Neural cell (in vitro differentiated cells): ENCODE results near the gene SH3PXD2B. TPM values are rescaled to one million over a fixed set of nuclear protein-coding genes. Genes with fewer than 3 reads are reported as not detected.

ENCODE experiments used
- H2AFZ ChIP-seq: fragments of 200-600, 300-800 bp; sonication (generic), shearing (Covaris generic); 2 replicates; pipeline ENCODE4 v1.6.0; 2014; ENCODE audit warnings: low read depth, mild to moderate bottlenecking, antibody characterized with exemption, low read length, moderate library complexity
- H3F3A ChIP-seq: fragments of 200-600 bp; shearing (Covaris generic); 2 replicates; pipeline ENCODE4 v1.6.1; 2016; ENCODE audit warnings: mild to moderate bottlenecking, moderate library complexity, mixed read lengths, antibody characterized with exemption, low read length; ENCODE audit not compliant: insufficient read depth, poor library complexity, severe bottlenecking
- H3K27ac ChIP-seq: fragments of 200-600, 300-800 bp; sonication (generic), shearing (Covaris generic); 2 replicates; pipeline ENCODE4 v1.5.1; 2014; ENCODE audit warnings: mild to moderate bottlenecking, low read length, moderate library complexity
- H3K27me3 ChIP-seq: fragments of 300-800, 200-600 bp; sonication (generic), shearing (Covaris generic); 2 replicates; pipeline ENCODE4 v1.6.0; 2014; ENCODE audit warnings: mild to moderate bottlenecking, low read depth, low read length, moderate library complexity; ENCODE audit not compliant: insufficient read depth
- H3K36me3 ChIP-seq: fragments of 300-800, 200-600 bp; sonication (generic), shearing (Covaris generic); 2 replicates; pipeline ENCODE4 v1.5.1; 2014; ENCODE audit warnings: mild to moderate bottlenecking, antibody characterized with exemption, low read length, moderate library complexity; ENCODE audit not compliant: insufficient read depth
- H3K4me2 ChIP-seq: fragments of 300-800, 200-600 bp; sonication (generic), shearing (Covaris generic); 2 replicates; pipeline ENCODE4 v1.6.0; 2014; ENCODE audit warnings: mild to moderate bottlenecking, low read length
- H3K4me3 ChIP-seq: fragments of 300-800, 200-600 bp; sonication (generic), shearing (Covaris generic); 2 replicates; pipeline ENCODE4 v1.5.1; 2014; ENCODE audit warnings: mild to moderate bottlenecking, low read length, moderate library complexity
- H3K79me2 ChIP-seq: fragments of 200-600 bp; shearing (Covaris generic); replicated peaks from 2 replicates; pipeline ENCODE4 v1.6.0; 2014; ENCODE audit warnings: mild to moderate bottlenecking, low read length, moderate library complexity; ENCODE audit not compliant: insufficient read depth
- H3K9ac ChIP-seq: fragments of 300-800, 200-600 bp; sonication (generic), shearing (Covaris generic); 2 replicates; pipeline ENCODE4 v1.6.1; 2016; ENCODE audit warnings: mild to moderate bottlenecking, low read length, mixed read lengths
- H3K9me2 ChIP-seq: fragments of 200-600 bp; shearing (Covaris generic); 2 replicates; pipeline ENCODE4 v1.6.1; 2016; ENCODE audit warnings: mild to moderate bottlenecking, low read length, mixed read lengths; ENCODE audit not compliant: insufficient read depth
- H3K9me3 ChIP-seq: fragments of 200-600, 300-800 bp; sonication (generic), shearing (Covaris generic); 2 replicates; pipeline ENCODE4 v1.6.1; 2016; ENCODE audit warnings: mild to moderate bottlenecking, mixed run types, low read length, moderate library complexity, mixed read lengths
- H4K20me1 ChIP-seq: fragments of 200-600 bp; shearing (Covaris generic); 2 replicates; pipeline ENCODE4 v1.6.1; 2016; ENCODE audit warnings: mild to moderate bottlenecking, mixed run types; ENCODE audit not compliant: insufficient read depth
- EP300 ChIP-seq: fragments of 450-650 bp; conservative IDR thresholded peaks from 2 replicates; pipeline ENCODE4 v1.6.1; 2014; ENCODE audit warnings: antibody characterized with exemption, mild to moderate bottlenecking, moderate library complexity; ENCODE audit not compliant: poor library complexity, severe bottlenecking
- EZH2 ChIP-seq: fragments of 200-600, 300-800 bp; shearing (Covaris generic), sonication (generic); IDR thresholded peaks from 2 replicates; pipeline ENCODE4 v1.6.1; 2014; ENCODE audit warnings: antibody characterized with exemption, low read length, borderline replicate concordance, mild to moderate bottlenecking; ENCODE audit not compliant: insufficient read depth, poor library complexity, severe bottlenecking
- MXI1 ChIP-seq: fragments of 450-650 bp; conservative IDR thresholded peaks from 2 replicates; pipeline ENCODE4 v1.6.1; 2014; ENCODE audit warnings: antibody characterized with exemption, mild to moderate bottlenecking; ENCODE audit not compliant: poor library complexity, severe bottlenecking
- POLR2AphosphoS5 ChIP-seq: IDR thresholded peaks from 2 replicates; pipeline ENCODE4 v1.6.1; 2012
- RAD21 ChIP-seq: fragments of 450-650 bp; conservative IDR thresholded peaks from 2 replicates; pipeline ENCODE4 v1.6.1; 2014; ENCODE audit warnings: antibody characterized with exemption, mild to moderate bottlenecking, moderate library complexity
- SMC3 ChIP-seq: fragments of 450-650 bp; conservative IDR thresholded peaks from 2 replicates; pipeline ENCODE4 v1.6.1; 2014; ENCODE audit warnings: antibody characterized with exemption, mild to moderate bottlenecking, moderate library complexity; ENCODE audit not compliant: poor library complexity
- TAF1 ChIP-seq: IDR thresholded peaks from 2 replicates; pipeline ENCODE4 v1.6.1; 2012; ENCODE audit warnings: low read depth
- polyA plus RNA-seq: library from polyadenylated mRNA; depleted of rRNA; stranded (reverse); fragments of >200 nt; gene quantifications from 2 replicates; pipeline ENCODE4 v1.2.3, GENCODE V29; 2014
- TF ChIP-seq, protein P1 (sequence below): IDR thresholded peaks from 2 replicates; pipeline ENCODE4 v1.6.1; 2012; ENCODE audit warnings: borderline replicate concordance
- TF ChIP-seq, protein P2 (sequence below): fragments of 450-650 bp; IDR thresholded peaks from 2 replicates; pipeline ENCODE4 v1.5.1; 2014; ENCODE audit warnings: antibody characterized with exemption, mild to moderate bottlenecking, moderate library complexity; ENCODE audit not compliant: poor library complexity, severe bottlenecking

The SH3PXD2B gene
- polyA plus RNA-seq, 1 donor from 2014 or later = 11.7 TPM

DNA sequence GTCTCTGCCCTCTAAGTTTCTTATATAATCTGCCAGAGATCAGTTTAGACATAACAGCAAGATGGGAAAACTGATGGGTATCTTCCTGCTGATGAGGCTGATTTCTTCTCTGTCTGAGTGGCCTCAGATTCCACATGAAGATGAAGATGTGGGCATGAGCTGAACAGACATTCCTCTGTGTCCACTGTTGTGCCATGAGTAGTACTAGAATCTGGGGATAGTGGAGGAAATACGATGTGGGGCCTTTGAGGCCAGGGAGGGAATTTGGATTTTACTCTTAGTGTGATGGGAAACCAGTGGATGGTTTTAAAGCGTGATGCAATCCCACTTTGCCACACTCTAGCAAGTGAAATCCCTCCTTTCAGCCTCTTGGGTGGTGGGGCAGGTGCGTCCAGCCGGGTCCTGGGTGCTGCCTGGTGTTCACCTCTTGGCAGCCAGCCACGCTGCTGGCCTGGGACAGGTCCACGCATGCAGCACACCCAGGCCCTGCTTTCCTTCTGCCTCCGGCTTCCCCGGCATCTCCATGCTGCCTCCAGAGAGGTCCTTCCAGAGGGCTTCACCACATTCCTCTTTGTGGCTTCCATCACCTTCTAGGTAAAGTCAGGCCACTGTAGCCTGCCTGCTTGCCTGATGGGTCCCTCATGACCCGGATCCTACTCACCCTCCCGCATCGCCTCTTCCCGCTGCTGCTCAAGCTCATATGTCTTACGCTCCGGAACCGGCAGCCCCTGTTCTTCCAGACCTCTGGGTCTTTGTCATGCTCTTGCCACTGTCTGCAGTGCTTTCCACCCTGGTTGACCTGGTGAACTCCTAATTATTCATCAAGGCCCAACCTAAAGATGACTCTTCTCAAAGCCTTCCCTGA, 28.1 kb upstream of the SH3PXD2B start:
- H3K4me3 ChIP-seq = no peak overlapping the region
- H3K9ac ChIP-seq = no peak overlapping the region
- H3K9me3 ChIP-seq = no peaks in the 10 kb centered on the region
- H3F3A ChIP-seq = no peaks in the 10 kb centered on the region
- H3K9me2 ChIP-seq = no peaks in the 10 kb centered on the region
- H3K79me2 ChIP-seq = no peaks in the 10 kb centered on the region
- H2AFZ ChIP-seq = no peak overlapping the region
- no peaks in the 10 kb centered on the region for H4K20me1 ChIP-seq
- no peak overlapping the region for H3K27ac ChIP-seq
- TF ChIP-seq TAF1 (no peak), MXI1 (no peak), EP300 (no peak), RAD21 (no peak), EZH2 (no peak), SMC3 (no peak), POLR2AphosphoS5 (no peak)
- TF ChIP-seq, protein P1, sequence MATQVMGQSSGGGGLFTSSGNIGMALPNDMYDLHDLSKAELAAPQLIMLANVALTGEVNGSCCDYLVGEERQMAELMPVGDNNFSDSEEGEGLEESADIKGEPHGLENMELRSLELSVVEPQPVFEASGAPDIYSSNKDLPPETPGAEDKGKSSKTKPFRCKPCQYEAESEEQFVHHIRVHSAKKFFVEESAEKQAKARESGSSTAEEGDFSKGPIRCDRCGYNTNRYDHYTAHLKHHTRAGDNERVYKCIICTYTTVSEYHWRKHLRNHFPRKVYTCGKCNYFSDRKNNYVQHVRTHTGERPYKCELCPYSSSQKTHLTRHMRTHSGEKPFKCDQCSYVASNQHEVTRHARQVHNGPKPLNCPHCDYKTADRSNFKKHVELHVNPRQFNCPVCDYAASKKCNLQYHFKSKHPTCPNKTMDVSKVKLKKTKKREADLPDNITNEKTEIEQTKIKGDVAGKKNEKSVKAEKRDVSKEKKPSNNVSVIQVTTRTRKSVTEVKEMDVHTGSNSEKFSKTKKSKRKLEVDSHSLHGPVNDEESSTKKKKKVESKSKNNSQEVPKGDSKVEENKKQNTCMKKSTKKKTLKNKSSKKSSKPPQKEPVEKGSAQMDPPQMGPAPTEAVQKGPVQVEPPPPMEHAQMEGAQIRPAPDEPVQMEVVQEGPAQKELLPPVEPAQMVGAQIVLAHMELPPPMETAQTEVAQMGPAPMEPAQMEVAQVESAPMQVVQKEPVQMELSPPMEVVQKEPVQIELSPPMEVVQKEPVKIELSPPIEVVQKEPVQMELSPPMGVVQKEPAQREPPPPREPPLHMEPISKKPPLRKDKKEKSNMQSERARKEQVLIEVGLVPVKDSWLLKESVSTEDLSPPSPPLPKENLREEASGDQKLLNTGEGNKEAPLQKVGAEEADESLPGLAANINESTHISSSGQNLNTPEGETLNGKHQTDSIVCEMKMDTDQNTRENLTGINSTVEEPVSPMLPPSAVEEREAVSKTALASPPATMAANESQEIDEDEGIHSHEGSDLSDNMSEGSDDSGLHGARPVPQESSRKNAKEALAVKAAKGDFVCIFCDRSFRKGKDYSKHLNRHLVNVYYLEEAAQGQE = no peak
- TF ChIP-seq, protein P2, sequence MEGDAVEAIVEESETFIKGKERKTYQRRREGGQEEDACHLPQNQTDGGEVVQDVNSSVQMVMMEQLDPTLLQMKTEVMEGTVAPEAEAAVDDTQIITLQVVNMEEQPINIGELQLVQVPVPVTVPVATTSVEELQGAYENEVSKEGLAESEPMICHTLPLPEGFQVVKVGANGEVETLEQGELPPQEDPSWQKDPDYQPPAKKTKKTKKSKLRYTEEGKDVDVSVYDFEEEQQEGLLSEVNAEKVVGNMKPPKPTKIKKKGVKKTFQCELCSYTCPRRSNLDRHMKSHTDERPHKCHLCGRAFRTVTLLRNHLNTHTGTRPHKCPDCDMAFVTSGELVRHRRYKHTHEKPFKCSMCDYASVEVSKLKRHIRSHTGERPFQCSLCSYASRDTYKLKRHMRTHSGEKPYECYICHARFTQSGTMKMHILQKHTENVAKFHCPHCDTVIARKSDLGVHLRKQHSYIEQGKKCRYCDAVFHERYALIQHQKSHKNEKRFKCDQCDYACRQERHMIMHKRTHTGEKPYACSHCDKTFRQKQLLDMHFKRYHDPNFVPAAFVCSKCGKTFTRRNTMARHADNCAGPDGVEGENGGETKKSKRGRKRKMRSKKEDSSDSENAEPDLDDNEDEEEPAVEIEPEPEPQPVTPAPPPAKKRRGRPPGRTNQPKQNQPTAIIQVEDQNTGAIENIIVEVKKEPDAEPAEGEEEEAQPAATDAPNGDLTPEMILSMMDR = no peak
- no peaks in the 10 kb centered on the region for H3K36me3 ChIP-seq
- no peaks in the 10 kb centered on the region for H3K27me3 ChIP-seq
- H3K4me2 ChIP-seq = no peak overlapping the region

DNA sequence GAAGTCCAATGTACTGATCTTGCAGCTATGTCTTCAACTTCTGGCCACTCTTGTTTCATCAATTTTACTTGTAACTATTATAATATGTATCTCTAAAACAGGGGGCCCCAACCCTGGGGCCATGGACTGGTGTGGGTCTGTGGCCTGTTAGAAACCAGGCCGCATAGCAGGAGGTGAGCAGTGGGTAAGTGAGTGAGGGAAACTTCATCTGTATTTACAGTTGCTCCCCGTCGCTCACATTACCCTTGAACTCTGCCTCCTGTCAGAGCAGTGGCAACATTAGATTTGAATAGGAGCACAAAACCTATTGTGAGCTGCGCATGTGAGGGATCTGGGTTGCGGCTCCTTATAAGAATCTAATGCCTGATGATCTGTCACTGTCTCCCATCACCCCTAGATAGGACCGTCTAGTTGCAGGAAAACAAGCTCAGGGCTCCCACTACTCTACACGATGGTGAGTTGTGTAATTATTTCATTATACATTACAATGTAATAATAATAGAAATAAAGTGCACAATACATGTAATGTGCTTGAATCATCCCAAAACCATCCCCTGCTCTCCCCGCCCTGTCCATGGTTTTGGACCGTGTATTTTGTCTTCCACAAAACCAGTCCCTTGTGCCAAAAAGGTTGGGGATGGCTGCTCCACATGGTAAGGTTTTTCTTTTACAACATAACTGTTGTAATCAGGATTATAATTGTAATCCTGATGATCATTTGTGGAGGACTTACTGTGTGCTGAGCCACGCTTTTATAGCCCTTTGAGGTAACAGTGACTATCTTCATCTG, 26.9 kb upstream of the SH3PXD2B start:
- Histone ChIP-seq H3K27ac (no peak overlapping the region), H3K9ac (no peak overlapping the region), H3K27me3 (no peaks in the 10 kb centered on the region), H3F3A (no peaks in the 10 kb centered on the region), H3K36me3 (no peaks in the 10 kb centered on the region), H2AFZ (no peak overlapping the region), H3K79me2 (no peaks in the 10 kb centered on the region), H3K4me2 (no peak overlapping the region), H3K9me2 (no peaks in the 10 kb centered on the region), H3K9me3 (no peaks in the 10 kb centered on the region), H4K20me1 (no peaks in the 10 kb centered on the region), H3K4me3 (no peak overlapping the region)
- TF ChIP-seq POLR2AphosphoS5 = no peak
- TF ChIP-seq, protein P1 = no peak
- TF ChIP-seq SMC3 = no peak
- TF ChIP-seq, protein P2 = no peak
- TF ChIP-seq EZH2 = no peak
- TF ChIP-seq MXI1 = no peak
- TF ChIP-seq TAF1 = no peak
- no peak for TF ChIP-seq RAD21
- no peak for TF ChIP-seq EP300
